NT2/D1 (cell line): ENCODE data around the gene PLEKHA6.

Experiments
- DNase-seq: peaks from one replicate; pipeline ENCODE4 v3.0.0-alpha.2; 2011; ENCODE audit warnings: low read depth, low spot score
- H3K27me3 ChIP-seq: 2 replicates; pipeline ENCODE4 v1.6.0; 2011; ENCODE audit warnings: mild to moderate bottlenecking; ENCODE audit not compliant: insufficient read length, insufficient read depth
- H3K36me3 ChIP-seq: 2 replicates; pipeline ENCODE4 v1.6.1; 2011; ENCODE audit warnings: mild to moderate bottlenecking, low read length, mixed read lengths; ENCODE audit not compliant: insufficient read depth, insufficient read length
- H3K4me1 ChIP-seq: 2 replicates; pipeline ENCODE4 v1.5.1; 2011; ENCODE audit not compliant: insufficient read depth, insufficient read length
- H3K4me3 ChIP-seq: 2 replicates; pipeline ENCODE4 v1.5.1; 2011; ENCODE audit warnings: low read depth; ENCODE audit not compliant: insufficient read length
- H3K9ac ChIP-seq: 2 replicates; pipeline ENCODE4 v1.6.0; 2011; ENCODE audit warnings: low read depth; ENCODE audit not compliant: insufficient read length
- H3K9me3 ChIP-seq: 2 replicates; pipeline ENCODE4 v1.5.1; 2011; ENCODE audit warnings: mild to moderate bottlenecking, low read length; ENCODE audit not compliant: insufficient read depth
- SUZ12 ChIP-seq: IDR thresholded peaks from 2 replicates; pipeline ENCODE4 v1.6.1; 2011; ENCODE audit not compliant: insufficient read length, insufficient read depth; ENCODE audit errors: extremely low read depth
- YY1 ChIP-seq: IDR thresholded peaks from 2 replicates; pipeline ENCODE4 v1.6.1; 2011; ENCODE audit not compliant: insufficient read length, insufficient read depth
- ZNF274 ChIP-seq: IDR thresholded peaks from 2 replicates; pipeline ENCODE4 v1.6.1; 2011; ENCODE audit warnings: mild to moderate bottlenecking, low read depth, low read length

PLEKHA6 gene

DNA sequence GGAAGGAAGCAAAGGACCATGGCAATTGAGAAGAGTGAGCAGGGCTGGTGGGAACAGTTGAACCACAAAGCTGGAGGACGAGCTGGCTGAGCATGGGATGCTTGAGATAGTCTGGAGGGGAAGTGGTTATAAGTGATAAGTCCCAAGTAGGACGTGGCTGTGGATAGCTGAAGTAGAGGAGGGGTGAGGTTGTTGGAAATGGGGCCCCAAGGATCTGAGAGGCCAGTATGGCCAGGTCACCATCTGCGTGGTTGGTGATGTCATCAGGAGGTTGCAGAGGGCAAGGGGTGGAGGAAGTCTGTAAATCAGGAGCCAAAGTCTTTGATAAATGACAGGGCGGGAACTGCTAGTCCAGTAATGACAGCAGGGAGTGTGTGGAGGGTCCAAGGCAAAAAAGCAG lies 182.6 kb downstream of the PLEKHA6 start:
- Histone ChIP-seq H3K9me3 (peaks cover 33% of the 10 kb centered on the region), H3K4me1 (no peaks in the 10 kb centered on the region), H3K27me3 (peaks cover 7% of the 10 kb centered on the region), H3K9ac (no peak overlapping the region), H3K36me3 (no peaks in the 10 kb centered on the region), H3K4me3 (no peak overlapping the region)
- DNase-seq, result no peak
- TF ChIP-seq SUZ12 (no peak), YY1 (no peak), ZNF274 (no peak)

GRCh38 chr1:204176049-204176448 lies 183.7 kb downstream of the PLEKHA6 start:
- Histone ChIP-seq H3K9me3 (peaks cover 39% of the 10 kb centered on the region), H3K36me3 (no peaks in the 10 kb centered on the region), H3K9ac (no peak overlapping the region), H3K27me3 (peaks cover 7% of the 10 kb centered on the region), H3K4me3 (no peak overlapping the region), H3K4me1 (no peaks in the 10 kb centered on the region)
- no peak for TF ChIP-seq YY1
- no peak for TF ChIP-seq SUZ12
- TF ChIP-seq ZNF274, result no peak
- no peak for DNase-seq

- H3K36me3 ChIP-seq, result no peaks in the 10 kb centered on the region
- H3K9ac ChIP-seq, result no peak overlapping the region
- no peaks in the 10 kb centered on the region for H3K4me1 ChIP-seq
- TF ChIP-seq SUZ12, result no peak
- no peak for TF ChIP-seq YY1
- TF ChIP-seq ZNF274, result no peak
- H3K4me3 ChIP-seq, result no peak overlapping the region
- no peak for DNase-seq
- H3K9me3 ChIP-seq, result peaks cover 39% of the 10 kb centered on the region
- peaks cover 7% of the 10 kb centered on the region for H3K27me3 ChIP-seq
Measured at GRCh38 chr1:204174958-204175357, 184.8 kb downstream of the PLEKHA6 start.

DNA sequence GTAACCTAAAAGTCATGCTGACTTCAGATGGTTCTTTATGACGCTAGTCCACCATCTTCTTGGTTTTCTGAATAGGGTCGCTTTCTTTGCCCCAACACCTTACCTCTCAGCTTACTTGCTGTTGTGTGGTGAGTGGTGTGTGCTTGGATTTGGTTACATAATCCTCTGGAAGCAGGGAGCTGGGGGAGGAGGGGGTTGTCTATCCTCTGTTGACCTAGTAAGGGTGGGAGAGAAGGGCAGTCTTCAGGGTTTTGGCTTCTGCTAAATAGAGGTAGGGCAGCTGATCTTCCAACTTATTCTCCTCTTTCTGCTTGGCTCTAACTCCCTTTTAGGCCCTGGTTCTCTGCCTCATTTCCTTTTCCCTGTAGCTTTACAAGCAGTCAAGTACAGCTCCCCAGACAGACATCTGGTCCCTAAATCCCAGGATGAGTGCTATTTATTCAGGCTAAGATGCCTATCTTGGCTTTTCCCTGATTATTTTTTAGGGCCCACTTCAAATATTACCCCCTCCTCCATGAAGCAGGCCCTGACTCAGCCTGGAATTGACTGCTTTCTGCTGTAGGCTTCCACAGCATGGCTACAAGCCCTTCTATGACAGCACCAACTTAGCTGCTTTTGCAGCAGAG lies 187.2 kb downstream of the PLEKHA6 start:
- no peaks in the 10 kb centered on the region for H3K36me3 ChIP-seq
- H3K27me3 ChIP-seq, result peaks cover 7% of the 10 kb centered on the region
- H3K9ac ChIP-seq, result no peak overlapping the region
- DNase-seq, result no peak
- no peak for TF ChIP-seq YY1
- no peak for TF ChIP-seq SUZ12
- TF ChIP-seq ZNF274, result no peak
- no peak overlapping the region for H3K4me3 ChIP-seq
- peaks cover 47% of the 10 kb centered on the region for H3K9me3 ChIP-seq
- H3K4me1 ChIP-seq, result no peaks in the 10 kb centered on the region

DNA sequence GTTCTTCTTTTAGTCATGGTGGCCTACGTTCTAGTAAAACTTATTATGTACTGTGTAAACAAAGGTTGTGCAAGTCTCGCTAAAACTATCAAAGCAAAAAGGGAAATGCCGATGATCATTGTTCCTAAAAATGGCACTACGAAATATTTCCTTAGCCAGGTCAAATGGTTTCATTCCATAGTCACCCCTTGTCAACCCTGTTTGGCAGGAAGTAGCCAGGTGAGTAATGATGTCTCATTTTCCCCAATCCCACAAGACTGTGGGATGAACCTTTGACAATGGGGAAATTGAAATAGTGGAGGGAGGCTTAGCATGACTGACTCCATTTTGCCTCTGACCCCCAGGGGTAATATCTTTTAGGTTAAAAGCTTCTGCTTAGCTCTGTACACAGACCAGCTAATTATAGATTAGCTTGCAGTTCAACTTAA lies 188.0 kb downstream of the PLEKHA6 start:
- TF ChIP-seq YY1 (no peak), ZNF274 (no peak), SUZ12 (no peak)
- Histone ChIP-seq H3K27me3 (peaks cover 7% of the 10 kb centered on the region), H3K4me1 (no peaks in the 10 kb centered on the region), H3K9ac (no peak overlapping the region), H3K9me3 (peaks cover 51% of the 10 kb centered on the region), H3K36me3 (no peaks in the 10 kb centered on the region), H3K4me3 (no peak overlapping the region)
- no peak for DNase-seq

- no peak for TF ChIP-seq ZNF274
- TF ChIP-seq SUZ12, result no peak
- TF ChIP-seq YY1, result no peak
- peaks cover 5% of the 10 kb centered on the region for H3K27me3 ChIP-seq
- H3K4me1 ChIP-seq, result no peaks in the 10 kb centered on the region
- H3K9me3 ChIP-seq, result peaks cover 51% of the 10 kb centered on the region
- no peaks in the 10 kb centered on the region for H3K36me3 ChIP-seq
- no peak overlapping the region for H3K9ac ChIP-seq
- DNase-seq, result no peak
- H3K4me3 ChIP-seq, result no peak overlapping the region
Measured at GRCh38 chr1:204170494-204171155, 189.1 kb downstream of the PLEKHA6 start.

GRCh38 chr1:204169858-204170257 lies 189.9 kb downstream of the PLEKHA6 start:
- Histone ChIP-seq H3K27me3 (no peaks in the 10 kb centered on the region), H3K4me3 (no peak overlapping the region), H3K36me3 (no peaks in the 10 kb centered on the region), H3K4me1 (no peaks in the 10 kb centered on the region), H3K9ac (no peak overlapping the region), H3K9me3 (peaks cover 51% of the 10 kb centered on the region)
- DNase-seq, result no peak
- no peak for TF ChIP-seq SUZ12
